Hepatocyte (in vitro differentiated cells): ENCODE data around the gene CKB. TPM values are rescaled to one million over a fixed set of nuclear protein-coding genes. Genes with fewer than 3 reads are reported as not detected.

Experiments
- DNase-seq: peaks from one replicate; pipeline ENCODE4 v3.0.0-alpha.2; 2016; ENCODE audit warnings: low spot score
- H2AFZ ChIP-seq: fragments of 200-600 bp; sonication (generic); 2 replicates; pipeline ENCODE4 v1.6.0; 2016; ENCODE audit warnings: antibody characterized with exemption, mild to moderate bottlenecking
- H3K27ac ChIP-seq: fragments of 200-600 bp; sonication (generic); 2 replicates; pipeline ENCODE4 v1.5.1; 2016; ENCODE audit warnings: mild to moderate bottlenecking
- H3K27me3 ChIP-seq: fragments of 200-600 bp; sonication (generic); 2 replicates; pipeline ENCODE4 v1.6.1; 2016
- H3K36me3 ChIP-seq: fragments of 200-600 bp; sonication (generic); replicated peaks from 2 replicates; pipeline ENCODE4 v1.5.1; 2016; ENCODE audit warnings: low read depth; ENCODE audit not compliant: insufficient read depth
- H3K4me1 ChIP-seq: fragments of 200-600 bp; sonication (generic); 2 replicates; pipeline ENCODE4 v1.5.1; 2016; ENCODE audit warnings: mild to moderate bottlenecking, moderate library complexity; ENCODE audit not compliant: insufficient read depth
- H3K4me2 ChIP-seq: fragments of 200-600 bp; sonication (generic); 2 replicates; pipeline ENCODE4 v1.6.0; 2016
- H3K4me3 ChIP-seq: fragments of 200-600 bp; sonication (generic); 2 replicates; pipeline ENCODE4 v1.5.1; 2016; ENCODE audit warnings: mild to moderate bottlenecking
- H3K79me2 ChIP-seq: fragments of 200-600 bp; sonication (generic); 2 replicates; pipeline ENCODE4 v1.6.0; 2017; ENCODE audit warnings: mild to moderate bottlenecking
- H3K9me2 ChIP-seq: fragments of 200-600 bp; sonication (generic); replicated peaks from 2 replicates; pipeline ENCODE4 v1.6.0; 2017; ENCODE audit warnings: mild to moderate bottlenecking; ENCODE audit not compliant: insufficient read depth
- H3K9me3 ChIP-seq: fragments of 200-600 bp; sonication (generic); 2 replicates; pipeline ENCODE4 v1.5.1; 2016; ENCODE audit warnings: low read depth, mild to moderate bottlenecking
- H4K20me1 ChIP-seq: fragments of 200-600 bp; sonication (generic); 2 replicates; pipeline ENCODE4 v1.6.0; 2016; ENCODE audit warnings: mild to moderate bottlenecking; ENCODE audit not compliant: insufficient read depth, poor library complexity, severe bottlenecking
- CTCF ChIP-seq: fragments of 200-600 bp; sonication (generic); IDR thresholded peaks from 2 replicates; pipeline ENCODE4 v1.5.1; 2016; ENCODE audit warnings: antibody characterized with exemption, mild to moderate bottlenecking; ENCODE audit not compliant: poor library complexity
- EZH2 ChIP-seq: fragments of 200-600 bp; sonication (generic); IDR thresholded peaks from 2 replicates; pipeline ENCODE4 v1.6.1; 2016; ENCODE audit warnings: antibody characterized with exemption, mild to moderate bottlenecking, borderline replicate concordance
- EZH2phosphoT487 ChIP-seq: fragments of 200-600 bp; sonication (generic); IDR thresholded peaks from one replicate; pipeline ENCODE4 v1.6.1; 2018; ENCODE audit warnings: antibody characterized with exemption, mild to moderate bottlenecking, low read depth, moderate library complexity; ENCODE audit not compliant: unreplicated experiment, severe bottlenecking
- WGBS: methylation state at CpG from one replicate; pipeline ENCODE4 v1.1.6; 2016; ENCODE audit warnings: low lambda C conversion rate; ENCODE audit errors: missing lambda C conversion rate; 5-methylcytosine and 5-hydroxymethylcytosine counted together
- polyA plus RNA-seq: library from polyadenylated mRNA; unstranded; fragments of >200 nt; fragmentation: Nextera tagmentation; extraction: Ambion mirVana; gene quantifications from 2 replicates; pipeline ENCODE4 v1.2.1, GENCODE V29; 2016
- total RNA-seq: library from RNA; depleted of rRNA; stranded (reverse); fragments of >200 nt; gene quantifications from 2 replicates; pipeline ENCODE4 v1.2.3, GENCODE V29; 2014

CKB gene
- total and polyA plus RNA-seq, 2 experiments from 2014 or later = 682 to 2,829 TPM

GRCh38 chr14:103501921-103502669 lies 20.5 kb downstream of the CKB start:
- 96% methylated on average over 9 of the region's 9 CpGs for WGBS
- DNase-seq = no peak
- Histone ChIP-seq H4K20me1 (no peaks in the 10 kb centered on the region), H3K4me2 (no peak overlapping the region), H3K79me2 (peaks cover 3% of the 10 kb centered on the region), H3K4me1 (no peaks in the 10 kb centered on the region), H3K4me3 (no peak overlapping the region), H3K27me3 (no peaks in the 10 kb centered on the region), H3K9me2 (no peaks in the 10 kb centered on the region), H3K9me3 (no peaks in the 10 kb centered on the region), H3K36me3 (peaks cover 6% of the 10 kb centered on the region), H3K27ac (no peak overlapping the region), H2AFZ (no peak overlapping the region)
- TF ChIP-seq EZH2 (no peak), CTCF (no peak), EZH2phosphoT487 (no peak)

GRCh38 chr14:103501041-103501870 lies 21.4 kb downstream of the CKB start:
- Histone ChIP-seq H3K4me3 (no peak overlapping the region), H3K79me2 (peaks cover 5% of the 10 kb centered on the region), H3K27ac (no peak overlapping the region), H4K20me1 (no peaks in the 10 kb centered on the region), H3K4me2 (no peak overlapping the region), H3K9me2 (no peaks in the 10 kb centered on the region), H2AFZ (no peak overlapping the region), H3K9me3 (no peaks in the 10 kb centered on the region), H3K4me1 (no peaks in the 10 kb centered on the region), H3K27me3 (no peaks in the 10 kb centered on the region), H3K36me3 (peaks cover 6% of the 10 kb centered on the region)
- whole genome bisulfite sequencing = 91% methylated on average over 11 of the region's 11 CpGs
- no peak for DNase-seq
- TF ChIP-seq EZH2phosphoT487 (no peak), CTCF (no peak), EZH2 (no peak)

- no peak overlapping the region for H2AFZ ChIP-seq
- H3K4me3 ChIP-seq = no peak overlapping the region
- H3K9me3 ChIP-seq = no peaks in the 10 kb centered on the region
- peaks cover 5% of the 10 kb centered on the region for H3K79me2 ChIP-seq
- DNase-seq = peak; percentile 96
- H3K4me2 ChIP-seq = no peak overlapping the region
- no peaks in the 10 kb centered on the region for H4K20me1 ChIP-seq
- H3K27me3 ChIP-seq = no peaks in the 10 kb centered on the region
- 51% methylated on average over 17 of the region's 17 CpGs for WGBS
- H3K9me2 ChIP-seq = no peaks in the 10 kb centered on the region
- TF ChIP-seq EZH2phosphoT487 (no peak), CTCF (peak; percentile 94), EZH2 (no peak)
- H3K36me3 ChIP-seq = peaks cover 6% of the 10 kb centered on the region
- no peak overlapping the region for H3K27ac ChIP-seq
- no peaks in the 10 kb centered on the region for H3K4me1 ChIP-seq
Measured at GRCh38 chr14:103500148-103500990, 22.3 kb downstream of the CKB start.
